GM21528 (cell line): ENCODE measurements around the gene BRIP1.

Source experiments
- ATAC-seq: cut with Tn5 transposase; IDR thresholded peaks from one replicate; pipeline ENCODE4 v1.9.1; 2021; ENCODE audit warnings: mild to moderate bottlenecking, moderate library complexity; ENCODE audit not compliant: unreplicated experiment, low FRiP score

Gene BRIP1

GRCh38 chr17:61714300-61714699, 149.0 kb downstream of the BRIP1 start:
- ATAC-seq = no peak

- no peak for ATAC-seq
Measured at GRCh38 chr17:61713035-61713434, 150.3 kb downstream of the BRIP1 start.

GRCh38 chr17:61710546-61710945, 152.8 kb downstream of the BRIP1 start:
- ATAC-seq = no peak

GRCh38 chr17:61709567-61709966, 153.8 kb downstream of the BRIP1 start:
- ATAC-seq = no peak

GRCh38 chr17:61704935-61705449, 158.3 kb downstream of the BRIP1 start:
- no peak for ATAC-seq

GRCh38 chr17:61702450-61702849, 160.9 kb downstream of the BRIP1 start:
- ATAC-seq = no peak

- ATAC-seq = no peak
Measured at GRCh38 chr17:61701978-61702377, 161.3 kb downstream of the BRIP1 start.

- ATAC-seq = no peak
Measured at GRCh38 chr17:61701334-61701733, 162.0 kb downstream of the BRIP1 start.

- no peak for ATAC-seq
Measured at GRCh38 chr17:61700252-61700651, 163.1 kb downstream of the BRIP1 start.

GRCh38 chr17:61699694-61700093, 163.6 kb downstream of the BRIP1 start:
- ATAC-seq = no peak

- ATAC-seq = no peak
Measured at GRCh38 chr17:61699032-61699431, 164.3 kb downstream of the BRIP1 start.

- no peak for ATAC-seq
Measured at GRCh38 chr17:61698244-61698643, 165.1 kb downstream of the BRIP1 start.

GRCh38 chr17:61695779-61696337, 167.5 kb downstream of the BRIP1 start:
- no peak for ATAC-seq

GRCh38 chr17:61694095-61694494, 169.2 kb downstream of the BRIP1 start:
- ATAC-seq = no peak

GRCh38 chr17:61689610-61690180, 173.6 kb downstream of the BRIP1 start:
- no peak for ATAC-seq

GRCh38 chr17:61687769-61688168, 175.6 kb downstream of the BRIP1 start:
- ATAC-seq = no peak

- no peak for ATAC-seq
Measured at GRCh38 chr17:61686113-61686512, 177.2 kb downstream of the BRIP1 start.

GRCh38 chr17:61684818-61685217, 178.5 kb downstream of the BRIP1 start:
- no peak for ATAC-seq

GRCh38 chr17:61684172-61684571, 179.2 kb downstream of the BRIP1 start:
- ATAC-seq = no peak

GRCh38 chr17:61683466-61683865, 179.9 kb downstream of the BRIP1 start:
- ATAC-seq = no peak

- ATAC-seq = no peak
Measured at GRCh38 chr17:61680921-61681320, 182.4 kb downstream of the BRIP1 start.

GRCh38 chr17:61678339-61678738, 185.0 kb downstream of the BRIP1 start:
- no peak for ATAC-seq
